ENCODE results near the gene SF3B2. TPM values are rescaled to one million over a fixed set of nuclear protein-coding genes. Genes with fewer than 3 reads are reported as not detected.

The SF3B2 gene
- total and polyA plus RNA-seq, 2 donors (not counting 1 experiment from before 2014, with no cell fraction given) = 139 to 205 TPM

DNA sequence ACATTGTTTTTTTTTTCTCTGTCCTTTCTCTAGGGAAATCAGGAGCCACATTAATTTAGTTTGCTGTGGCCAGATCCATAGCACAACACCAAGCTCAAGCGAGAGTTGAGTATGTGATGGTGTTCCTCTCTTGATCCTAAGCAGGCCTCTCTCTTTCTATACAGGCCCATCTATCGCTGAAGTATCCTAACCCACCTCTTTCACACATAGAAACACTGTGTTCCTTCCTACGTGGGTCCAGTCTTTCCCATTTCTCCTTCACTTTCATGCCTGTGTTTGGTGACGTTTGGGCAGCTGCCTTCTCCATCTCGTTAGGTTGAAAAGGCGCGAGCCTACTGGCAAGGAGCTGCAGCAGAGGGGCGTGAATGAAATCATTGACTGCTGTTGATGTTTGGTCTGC lies 20.4 kb downstream of the SF3B2 start:
- Histone ChIP-seq H3K4me3 (ENCODE audit: control extremely low read depth in 1 of 5, extremely low read depth in 1 of 5, insufficient read depth in 1 of 5, low read depth in 2 of 5, low read length in 4 of 5) (peak overlapping the region in 1 of 5 experiments; percentile 92), H3K9me3 (ENCODE audit: control extremely low read depth in 1 of 3, control insufficient read depth in 2 of 3, insufficient read depth in 1 of 3, low read length in 2 of 3) (no peaks in the 10 kb centered on the region), H2AFZ (ENCODE audit: insufficient read depth, low read depth, low read length, poor library complexity, severe bottlenecking) (no peak overlapping the region), H3K79me2 (ENCODE audit: control insufficient read depth, insufficient read depth, low read length) (peaks cover 73% of the 10 kb centered on the region), H3K4me1 (ENCODE audit: control insufficient read depth in 2 of 2, insufficient read depth in 2 of 2, low read length in 2 of 2) (peaks cover 56% of the 10 kb centered on the region in 2 donors), H3K9ac (ENCODE audit: low read length) (peak overlapping the region; percentile 85), H3K36me3 (replicated peaks in 1 of 2; ENCODE audit: control extremely low read depth in 1 of 2, control insufficient read depth in 1 of 2, extremely low read depth in 1 of 2, insufficient read depth in 2 of 2, low read length in 1 of 2) (peaks cover 1 to 41% of the 10 kb centered on the region in 2 experiments), H4K20me1 (ENCODE audit: control insufficient read depth, insufficient read depth, low read length, poor library complexity, severe bottlenecking) (peaks cover 34% of the 10 kb centered on the region), H3K4me2 (replicated peaks; ENCODE audit: low read depth, low read length, poor library complexity, severe bottlenecking) (peak overlapping the region; percentile 91), H3K27ac (ENCODE audit: low read length in 2 of 2) (peak overlapping the region in 1 of 2 donors; percentile 57), H3K27me3 (replicated peaks in 1 of 4; ENCODE audit: control extremely low read depth in 1 of 4, control insufficient read depth in 3 of 4, insufficient read depth in 4 of 4, low read length in 3 of 4) (no peaks in the 10 kb centered on the region)
- no peak for DNase-seq
- no peak for ATAC-seq (ENCODE audit: low read depth)
- H3K4me1 Mint-ChIP-seq = peaks cover 69% of the 10 kb centered on the region
- no peaks in the 10 kb centered on the region for H3K9me3 Mint-ChIP-seq (ENCODE audit: insufficient read depth)
- no peaks in the 10 kb centered on the region for H3K27me3 Mint-ChIP-seq
- H3K4me3 Mint-ChIP-seq = peak overlapping the region; percentile 90
- 100% methylated on average over 3 of the region's 8 CpGs for WGBS (ENCODE audit: insufficient coverage)
- ChIA-PET POLR2A (interaction anchor here (1.5 to 3.3 kb wide), 2 partner anchors 9 to 54 kb away, joined by 7 to 23 read pairs; no protein-coding TSS in a partner anchor), CTCF (interaction anchor here (6.0 to 7.4 kb wide), 2 partner anchors 7 to 62 kb away, joined by 92 to 98 read pairs; no protein-coding TSS in a partner anchor)
- TF ChIP-seq, protein P1, sequence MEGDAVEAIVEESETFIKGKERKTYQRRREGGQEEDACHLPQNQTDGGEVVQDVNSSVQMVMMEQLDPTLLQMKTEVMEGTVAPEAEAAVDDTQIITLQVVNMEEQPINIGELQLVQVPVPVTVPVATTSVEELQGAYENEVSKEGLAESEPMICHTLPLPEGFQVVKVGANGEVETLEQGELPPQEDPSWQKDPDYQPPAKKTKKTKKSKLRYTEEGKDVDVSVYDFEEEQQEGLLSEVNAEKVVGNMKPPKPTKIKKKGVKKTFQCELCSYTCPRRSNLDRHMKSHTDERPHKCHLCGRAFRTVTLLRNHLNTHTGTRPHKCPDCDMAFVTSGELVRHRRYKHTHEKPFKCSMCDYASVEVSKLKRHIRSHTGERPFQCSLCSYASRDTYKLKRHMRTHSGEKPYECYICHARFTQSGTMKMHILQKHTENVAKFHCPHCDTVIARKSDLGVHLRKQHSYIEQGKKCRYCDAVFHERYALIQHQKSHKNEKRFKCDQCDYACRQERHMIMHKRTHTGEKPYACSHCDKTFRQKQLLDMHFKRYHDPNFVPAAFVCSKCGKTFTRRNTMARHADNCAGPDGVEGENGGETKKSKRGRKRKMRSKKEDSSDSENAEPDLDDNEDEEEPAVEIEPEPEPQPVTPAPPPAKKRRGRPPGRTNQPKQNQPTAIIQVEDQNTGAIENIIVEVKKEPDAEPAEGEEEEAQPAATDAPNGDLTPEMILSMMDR (IDR thresholded peaks at IDR 0.05) = no peak
- TF ChIP-seq EZH2 (IDR thresholded peaks at IDR 0.05; ENCODE audit: borderline replicate concordance, insufficient read depth, low read depth, low read length, poor library complexity, severe bottlenecking) = no peak
- intact Hi-C loops (cut with micrococcal nuclease) = no loop called here
- H3K27ac Mint-ChIP-seq = peak overlapping the region; percentile 74

DNA sequence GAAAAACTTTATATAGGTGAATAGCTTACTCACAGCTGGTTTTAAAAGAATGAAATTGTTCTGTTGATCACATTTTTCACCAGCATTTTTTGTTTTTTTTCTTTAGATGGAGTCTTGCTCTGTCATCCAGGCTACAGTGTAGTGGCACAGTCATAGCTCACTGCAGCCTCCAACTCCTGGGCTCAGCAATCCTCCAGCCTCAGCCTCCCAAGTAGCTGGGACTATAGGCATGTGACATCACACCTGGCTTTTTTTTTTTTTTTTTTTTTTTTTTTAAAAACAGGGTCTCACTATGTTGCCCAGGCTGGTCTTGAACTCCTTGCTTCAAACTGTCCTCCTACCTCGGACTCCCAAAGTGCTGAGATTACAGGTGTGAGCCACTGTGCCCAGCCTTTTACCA lies 21.5 kb downstream of the SF3B2 start:
- intact Hi-C loops (cut with micrococcal nuclease) = no loop called here
- no peak for DNase-seq
- Mint-ChIP-seq H3K9me3 (ENCODE audit: insufficient read depth) (no peaks in the 10 kb centered on the region), H3K4me3 (no peak overlapping the region), H3K27me3 (no peaks in the 10 kb centered on the region), H3K4me1 (peaks cover 71% of the 10 kb centered on the region), H3K27ac (no peak overlapping the region)
- TF ChIP-seq, protein P1 (IDR thresholded peaks at IDR 0.05) = no peak
- TF ChIP-seq EZH2 (IDR thresholded peaks at IDR 0.05; ENCODE audit: borderline replicate concordance, insufficient read depth, low read depth, low read length, poor library complexity, severe bottlenecking) = no peak
- ChIA-PET CTCF (interaction anchor here (0.9 kb wide), 1 partner anchor 60 kb away, joined by 6 read pairs; no protein-coding TSS in a partner anchor), POLR2A (interaction anchor here (0.6 to 1.5 kb wide), 4 partner anchors 14 to 1192 kb away, joined by 4 to 16 read pairs (median 6); no protein-coding TSS in a partner anchor)
- H3K27me3 ChIP-seq (replicated peaks in 1 of 4; ENCODE audit: control extremely low read depth in 1 of 4, control insufficient read depth in 3 of 4, insufficient read depth in 4 of 4, low read length in 3 of 4) = no peaks in the 10 kb centered on the region
- no peaks in the 10 kb centered on the region for H3K9me3 ChIP-seq (ENCODE audit: control extremely low read depth in 1 of 3, control insufficient read depth in 2 of 3, insufficient read depth in 1 of 3, low read length in 2 of 3)
- H3K27ac ChIP-seq (ENCODE audit: low read length in 2 of 2) = no peak overlapping the region
- H3K36me3 ChIP-seq (replicated peaks in 1 of 2; ENCODE audit: control extremely low read depth in 1 of 2, control insufficient read depth in 1 of 2, extremely low read depth in 1 of 2, insufficient read depth in 2 of 2, low read length in 1 of 2) = peaks cover 1 to 30% of the 10 kb centered on the region in 2 experiments
- H3K4me1 ChIP-seq (ENCODE audit: control insufficient read depth in 2 of 2, insufficient read depth in 2 of 2, low read length in 2 of 2) = peaks cover 56 to 63% of the 10 kb centered on the region in 2 donors
- no peak overlapping the region for H3K4me3 ChIP-seq (ENCODE audit: control extremely low read depth in 1 of 5, extremely low read depth in 1 of 5, insufficient read depth in 1 of 5, low read depth in 2 of 5, low read length in 4 of 5)
- H2AFZ ChIP-seq (ENCODE audit: insufficient read depth, low read depth, low read length, poor library complexity, severe bottlenecking) = no peak overlapping the region
- peaks cover 27% of the 10 kb centered on the region for H4K20me1 ChIP-seq (ENCODE audit: control insufficient read depth, insufficient read depth, low read length, poor library complexity, severe bottlenecking)
- H3K4me2 ChIP-seq (replicated peaks; ENCODE audit: low read depth, low read length, poor library complexity, severe bottlenecking) = peak overlapping the region; percentile 91
- H3K9ac ChIP-seq (ENCODE audit: low read length) = no peak overlapping the region
- H3K79me2 ChIP-seq (ENCODE audit: control insufficient read depth, insufficient read depth, low read length) = peaks cover 83% of the 10 kb centered on the region
- WGBS (ENCODE audit: insufficient coverage) = no CpG with 5 or more reads among the region's 1 CpG
- no peak for ATAC-seq (ENCODE audit: low read depth)
